Heart left ventricle (tissue), 16 donors: ENCODE measurements around the gene CD99L2. TPM values are rescaled to one million over a fixed set of nuclear protein-coding genes. Genes with fewer than 3 reads are reported as not detected.

ENCODE experiments used
- ATAC-seq, 4 donors: fragments of 200-7000 bp; cut with Tn5 transposase; one replicate each; pipeline ENCODE4 v1.9.1; 2020 to 2022; ENCODE audit warnings: moderate library complexity in 4 of 4, mild to moderate bottlenecking in 3 of 4, moderate number of reproducible peaks in 1 of 4
- DNase-seq, 5 donors: peaks; one replicate each; pipeline ENCODE4 v3.0.0-alpha.2; 2020
- H3K27ac ChIP-seq, 12 donors: fragments of 200-600 bp; sonication (generic) in 4 of 12; one replicate each; pipeline versions ENCODE4 v1.5.0 to v1.8.0; 2016 to 2022; ENCODE audit warnings: mild to moderate bottlenecking in 2 of 12
- H3K27me3 ChIP-seq, 9 donors: fragments of 200-600 bp; sonication (generic) in 2 of 9; one replicate each; pipeline versions ENCODE4 v1.5.1 to v1.8.0; 2016 to 2022; ENCODE audit warnings: mild to moderate bottlenecking in 3 of 9
- H3K36me3 ChIP-seq, 9 donors: fragments of 200-600 bp; sonication (generic) in 2 of 9; one replicate each; pipeline versions ENCODE4 v1.5.0 to v1.8.0; 2018 to 2022; ENCODE audit warnings: mild to moderate bottlenecking in 2 of 9
- H3K4me1 ChIP-seq, 12 donors: fragments of 200-600 bp; sonication (generic) in 4 of 12; one replicate each; pipeline versions ENCODE4 v1.5.0 to v1.8.0; 2016 to 2022; ENCODE audit warnings: mild to moderate bottlenecking in 3 of 12
- H3K4me3 ChIP-seq, 12 donors: fragments of 200-600 bp; sonication (generic) in 4 of 12; one replicate each; pipeline versions ENCODE4 v1.5.0 to v1.8.0; 2017 to 2022; ENCODE audit warnings: mild to moderate bottlenecking in 9 of 12, moderate library complexity in 4 of 12
- H3K9me3 ChIP-seq, 12 donors: fragments of 200-600 bp; sonication (generic) in 4 of 12; one replicate each; pipeline versions ENCODE4 v1.5.0 to v1.8.0; 2016 to 2022; ENCODE audit warnings: mild to moderate bottlenecking in 1 of 12
- POLR2A ChIP-seq, 2 donors: fragments of 450-650 bp; IDR thresholded peaks; one replicate each; pipeline ENCODE4 v1.6.1; 2017; ENCODE audit warnings: antibody characterized with exemption in 2 of 2, mild to moderate bottlenecking in 2 of 2, moderate library complexity in 2 of 2
- WGBS, 4 donors: extraction: QIAGEN DNeasy Blood & Tissue Kit in 2 of 4; methylation state at CpG; one replicate each; pipeline versions ENCODE4 v1.1.5 to v1.1.7; 2013 to 2018; 5-methylcytosine and 5-hydroxymethylcytosine counted together
- intact Hi-C, 10 donors: fragments of 100-400 bp; cut with DNase I; formaldehyde crosslinking; loops; one replicate each; pipeline versions ENCODE4 v1.11.1 to v1.14.2; 2022
- polyA plus RNA-seq, 2 donors: library from polyadenylated mRNA; stranded (reverse); fragments of 200-250 nt; gene quantifications; one replicate each; pipeline ENCODE4 v1.2.3, GENCODE V29; 2013
- total RNA-seq, 9 donors: library from RNA; depleted of rRNA in 2 of 9; stranded (reverse); fragments of >200 nt in 2 of 9; fragmentation: NEBNext Ultra II Directional in 3 of 9; extraction: Animal tissue kit (Norgen Biotek cat#: 25700) in 3 of 9; gene quantifications; one replicate each; pipeline versions ENCODE4 v1.1.0 to v1.2.4, GENCODE V29; 2016 to 2023
- TF ChIP-seq, protein P1 (sequence below), 12 donors: fragments of 200-600 bp; sonication (generic) in 4 of 12; IDR thresholded peaks; one replicate each; pipeline versions ENCODE4 v1.5.0 to v1.8.0; 2018 to 2022; ENCODE audit warnings: antibody characterized with exemption in 12 of 12, mild to moderate bottlenecking in 5 of 12
- donor health status: ischemic (EF 13 %, LVEDD 7.1; RV severe dilation, severe dysfunction).
- donor health status: healthy with polysubstance abuse.
- donor health status: DM: no; HTN: yes; CAD: no.
- donor health status: DM: no; HTN: no; CAD: no.
- donor health status: ischemic (EF 25% LVEDD 6.9; RV normal size, moderate dysfunction).
- donor health status: ischemic (EF 25% LVEDD 5.7; RV mildly dilated, moderate dysfunction).
- donor health status: healthy.
- donor health status: DM: yes; HTN: yes; CAD: no.
- donor health status: ischemic (EF 35%, LVEDD 5.7; RV mildly dilated, moderate dysfunction).
- donor health status: nonischemic (EF 11% LVEDD 7.7; RV severe dilation, severe dysfunction).
- donor health status: DM: yes; HTN: yes; CAD: no.
- donor health status: PGD.
- donor health status: ischemic (EF 29% LVEDD 5.4; RV normal size, mild dysfunction).
- donor health status: nonischemic (EF 23%, LVEDD 6.1; RV moderate dilation, normal function).

Gene CD99L2
- total and polyA plus RNA-seq, 11 donors = 51.9 to 115 (median 82.1) TPM

DNA sequence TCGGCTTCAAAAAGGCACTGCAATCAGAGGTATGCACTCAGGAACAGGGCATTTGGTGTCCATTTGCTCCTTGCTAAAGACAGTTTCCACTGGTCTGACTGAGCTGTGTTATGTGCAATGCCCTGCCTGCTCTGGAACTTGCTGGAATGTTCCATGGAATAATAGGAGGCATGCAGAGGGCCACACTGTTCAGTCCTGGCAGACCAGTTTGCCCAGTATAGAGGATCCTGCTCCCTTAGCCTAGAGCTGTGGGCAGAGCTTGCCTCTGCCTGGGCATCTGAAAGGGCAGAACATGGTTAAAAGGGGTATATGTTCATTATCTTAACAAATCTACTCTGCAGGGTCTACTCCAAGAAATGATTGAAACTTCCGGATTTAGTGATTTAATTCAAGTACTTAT is 27.8 kb upstream of the CD99L2 start:
- DNase-seq (no peak), ATAC-seq (no peak)
- no peaks in the 10 kb centered on the region for H3K36me3 ChIP-seq
- intact Hi-C loops = no loop called here
- H3K27ac ChIP-seq = no peak overlapping the region
- H3K27me3 ChIP-seq = peaks cover 0 to 5% (median 0%) of the 10 kb centered on the region in 9 donors
- no peak overlapping the region for H3K4me3 ChIP-seq
- peaks cover 0 to 4% (median 0%) of the 10 kb centered on the region in 12 donors for H3K9me3 ChIP-seq
- WGBS, 4 donors = 69 to 87% (median 74%) methylated on average over 2 of the region's 2 CpGs
- TF ChIP-seq, protein P1, sequence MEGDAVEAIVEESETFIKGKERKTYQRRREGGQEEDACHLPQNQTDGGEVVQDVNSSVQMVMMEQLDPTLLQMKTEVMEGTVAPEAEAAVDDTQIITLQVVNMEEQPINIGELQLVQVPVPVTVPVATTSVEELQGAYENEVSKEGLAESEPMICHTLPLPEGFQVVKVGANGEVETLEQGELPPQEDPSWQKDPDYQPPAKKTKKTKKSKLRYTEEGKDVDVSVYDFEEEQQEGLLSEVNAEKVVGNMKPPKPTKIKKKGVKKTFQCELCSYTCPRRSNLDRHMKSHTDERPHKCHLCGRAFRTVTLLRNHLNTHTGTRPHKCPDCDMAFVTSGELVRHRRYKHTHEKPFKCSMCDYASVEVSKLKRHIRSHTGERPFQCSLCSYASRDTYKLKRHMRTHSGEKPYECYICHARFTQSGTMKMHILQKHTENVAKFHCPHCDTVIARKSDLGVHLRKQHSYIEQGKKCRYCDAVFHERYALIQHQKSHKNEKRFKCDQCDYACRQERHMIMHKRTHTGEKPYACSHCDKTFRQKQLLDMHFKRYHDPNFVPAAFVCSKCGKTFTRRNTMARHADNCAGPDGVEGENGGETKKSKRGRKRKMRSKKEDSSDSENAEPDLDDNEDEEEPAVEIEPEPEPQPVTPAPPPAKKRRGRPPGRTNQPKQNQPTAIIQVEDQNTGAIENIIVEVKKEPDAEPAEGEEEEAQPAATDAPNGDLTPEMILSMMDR (IDR thresholded peaks at IDR 0.05) = no peak
- no peak for TF ChIP-seq POLR2A (IDR thresholded peaks at IDR 0.05)
- H3K4me1 ChIP-seq = no peaks in the 10 kb centered on the region

DNA sequence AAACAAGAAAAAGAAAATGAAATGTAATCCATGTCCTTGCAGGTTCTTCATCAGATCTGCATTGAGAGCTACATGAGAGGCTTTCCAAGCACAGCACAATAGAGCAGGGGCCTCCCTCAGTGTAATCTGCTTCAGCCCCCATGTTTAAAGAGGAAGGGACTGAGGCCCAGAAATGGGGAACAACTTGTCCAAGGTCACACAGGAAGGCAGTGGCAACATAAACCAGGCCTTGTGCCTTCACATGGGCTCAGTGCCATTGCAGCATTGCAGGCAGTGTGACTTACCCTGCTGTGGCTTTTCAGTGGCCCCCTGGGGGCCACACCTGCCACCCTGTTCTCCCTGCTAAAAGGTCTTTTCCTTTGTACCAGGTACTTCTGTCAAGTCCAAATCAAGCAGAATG is 20.9 kb upstream of the CD99L2 start:
- TF ChIP-seq POLR2A (IDR thresholded peaks at IDR 0.05) = no peak
- TF ChIP-seq, protein P1 (IDR thresholded peaks at IDR 0.05) = no peak
- peak in 1 of 5 donors; percentile 28 for DNase-seq
- Histone ChIP-seq H3K27me3 (peaks cover 0 to 5% (median 0%) of the 10 kb centered on the region in 9 donors), H3K4me1 (no peaks in the 10 kb centered on the region), H3K4me3 (no peak overlapping the region), H3K36me3 (no peaks in the 10 kb centered on the region), H3K27ac (no peak overlapping the region), H3K9me3 (peaks cover 0 to 4% (median 0%) of the 10 kb centered on the region in 12 donors)
- ATAC-seq = no peak
- intact Hi-C loops = no loop called here

DNA sequence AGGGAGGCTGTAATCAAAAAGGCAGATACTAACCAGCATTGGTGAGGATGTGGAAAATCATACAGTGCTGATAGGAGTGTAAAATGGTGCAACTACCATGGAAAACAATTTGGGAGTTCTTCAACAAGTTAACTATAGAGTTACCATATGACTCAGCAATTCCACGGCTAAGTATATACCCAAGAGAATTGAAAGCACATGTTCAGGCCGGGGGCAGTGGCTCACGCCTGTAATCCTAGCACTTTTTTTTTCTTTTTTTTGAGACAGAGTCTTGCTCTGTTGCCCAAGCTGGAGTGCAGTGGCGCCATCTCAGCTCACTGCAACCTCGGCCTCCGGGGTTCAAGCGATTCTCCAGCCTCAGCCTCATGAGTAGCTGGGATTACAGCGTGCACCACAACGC is 15.0 kb upstream of the CD99L2 start:
- Histone ChIP-seq H3K4me3 (no peak overlapping the region), H3K27me3 (no peaks in the 10 kb centered on the region), H3K9me3 (no peaks in the 10 kb centered on the region), H3K27ac (no peak overlapping the region), H3K36me3 (no peaks in the 10 kb centered on the region), H3K4me1 (no peaks in the 10 kb centered on the region)
- TF ChIP-seq POLR2A (IDR thresholded peaks at IDR 0.05) = no peak
- TF ChIP-seq, protein P1 (IDR thresholded peaks at IDR 0.05) = no peak
- DNase-seq (no peak), ATAC-seq (no peak)
- intact Hi-C loops = no loop called here
- 78 to 87% (median 78%) methylated on average over 9 of the region's 9 CpGs for WGBS, 4 donors

GRCh38 chrX:150907474-150907873 is 9.0 kb upstream of the CD99L2 start:
- 39 to 73% (median 51%) methylated on average over 4 to 7 of the region's 7 CpGs for WGBS, 4 donors
- H3K36me3 ChIP-seq = no peaks in the 10 kb centered on the region
- DNase-seq (peak; percentile 60 to 80 (median 67)), ATAC-seq (peak; percentile 80 to 98 (median 94))
- no peaks in the 10 kb centered on the region for H3K9me3 ChIP-seq
- H3K4me3 ChIP-seq = no peak overlapping the region
- no peaks in the 10 kb centered on the region for H3K27me3 ChIP-seq
- TF ChIP-seq, protein P1 (IDR thresholded peaks at IDR 0.05) = no peak
- TF ChIP-seq POLR2A (IDR thresholded peaks at IDR 0.05) = no peak
- no peak overlapping the region for H3K27ac ChIP-seq
- intact Hi-C loops = loop anchor here in 3 of 10 donors (10.0 kb wide), 3 partner anchors 77 to 487 kb away; partner anchors contain the start of genes HMGB3 (in 1 of the 3) and VMA21 (in 1 of the 3)
- H3K4me1 ChIP-seq = no peaks in the 10 kb centered on the region
